ENCODE results near the gene COG2.

- TF ChIP-seq POLR2AphosphoS5 (IDR thresholded peaks at IDR 0.05): no peak
- no peak for TF ChIP-seq CTCF (IDR thresholded peaks at IDR 0.05)
- no peak for TF ChIP-seq EP300 (IDR thresholded peaks at IDR 0.05)
Measured at GRCh38 chr1:230679192-230679591, 36.9 kb downstream of the COG2 start.
